Measurements from ENCODE around the gene THRAP3.

THRAP3 gene

GRCh38 chr1:36285443-36286101 lies 61.3 kb downstream of the THRAP3 start:
- no peaks in the 10 kb centered on the region for H3K9me3 ChIP-seq (ENCODE audit: control insufficient read depth, low read length)
- no peak overlapping the region for H3K27ac ChIP-seq
- no peak overlapping the region for H3K4me3 ChIP-seq (ENCODE audit: low read depth, low read length)
- H3K4me2 ChIP-seq (ENCODE audit: low read length), result no peak overlapping the region
- TF ChIP-seq, protein P1, sequence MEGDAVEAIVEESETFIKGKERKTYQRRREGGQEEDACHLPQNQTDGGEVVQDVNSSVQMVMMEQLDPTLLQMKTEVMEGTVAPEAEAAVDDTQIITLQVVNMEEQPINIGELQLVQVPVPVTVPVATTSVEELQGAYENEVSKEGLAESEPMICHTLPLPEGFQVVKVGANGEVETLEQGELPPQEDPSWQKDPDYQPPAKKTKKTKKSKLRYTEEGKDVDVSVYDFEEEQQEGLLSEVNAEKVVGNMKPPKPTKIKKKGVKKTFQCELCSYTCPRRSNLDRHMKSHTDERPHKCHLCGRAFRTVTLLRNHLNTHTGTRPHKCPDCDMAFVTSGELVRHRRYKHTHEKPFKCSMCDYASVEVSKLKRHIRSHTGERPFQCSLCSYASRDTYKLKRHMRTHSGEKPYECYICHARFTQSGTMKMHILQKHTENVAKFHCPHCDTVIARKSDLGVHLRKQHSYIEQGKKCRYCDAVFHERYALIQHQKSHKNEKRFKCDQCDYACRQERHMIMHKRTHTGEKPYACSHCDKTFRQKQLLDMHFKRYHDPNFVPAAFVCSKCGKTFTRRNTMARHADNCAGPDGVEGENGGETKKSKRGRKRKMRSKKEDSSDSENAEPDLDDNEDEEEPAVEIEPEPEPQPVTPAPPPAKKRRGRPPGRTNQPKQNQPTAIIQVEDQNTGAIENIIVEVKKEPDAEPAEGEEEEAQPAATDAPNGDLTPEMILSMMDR (IDR thresholded peaks at IDR 0.05), result peak; percentile 60
- no peak overlapping the region for H2AFZ ChIP-seq
- no peaks in the 10 kb centered on the region for H3K79me2 ChIP-seq
- H3K4me1 ChIP-seq, result no peaks in the 10 kb centered on the region
- no peaks in the 10 kb centered on the region for H3K27me3 ChIP-seq (ENCODE audit: control insufficient read depth, insufficient read depth, low read length)
- H3K9ac ChIP-seq, result no peak overlapping the region
- no peaks in the 10 kb centered on the region for H3K36me3 ChIP-seq (ENCODE audit: control insufficient read depth, insufficient read depth, low read length)

- no peaks in the 10 kb centered on the region for H3K36me3 ChIP-seq (ENCODE audit: control insufficient read depth, insufficient read depth, low read length)
- H3K9ac ChIP-seq, result no peak overlapping the region
- H3K27ac ChIP-seq, result no peak overlapping the region
- no peak overlapping the region for H3K4me2 ChIP-seq (ENCODE audit: low read length)
- no peak overlapping the region for H2AFZ ChIP-seq
- H3K9me3 ChIP-seq (ENCODE audit: control insufficient read depth, low read length), result no peaks in the 10 kb centered on the region
- H3K79me2 ChIP-seq, result no peaks in the 10 kb centered on the region
- no peak overlapping the region for H3K4me3 ChIP-seq (ENCODE audit: low read depth, low read length)
- TF ChIP-seq, protein P1 (IDR thresholded peaks at IDR 0.05), result no peak
- H3K27me3 ChIP-seq (ENCODE audit: control insufficient read depth, insufficient read depth, low read length), result no peaks in the 10 kb centered on the region
- no peaks in the 10 kb centered on the region for H3K4me1 ChIP-seq
Observed at GRCh38 chr1:36286802-36287201, 62.6 kb downstream of the THRAP3 start.

DNA sequence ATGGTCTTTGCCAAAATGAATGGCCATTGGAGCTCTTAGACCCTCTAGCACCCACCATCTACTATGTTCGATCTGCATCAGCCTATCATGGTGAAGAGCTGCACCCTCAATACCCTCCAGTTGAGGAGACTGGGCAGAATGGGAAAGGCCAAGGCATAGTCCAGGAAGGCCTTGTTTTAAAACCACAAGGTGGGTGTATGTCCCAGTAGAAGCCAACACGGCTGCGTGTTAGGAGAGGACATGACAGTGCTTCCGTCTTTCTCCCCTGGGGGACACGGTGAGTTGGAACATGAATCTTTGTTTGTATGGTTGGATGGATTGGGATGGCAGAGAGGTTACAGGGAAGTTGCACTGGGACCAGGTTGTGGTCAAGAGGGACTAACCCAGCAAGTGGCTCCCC lies 63.4 kb downstream of the THRAP3 start:
- H3K27ac ChIP-seq, result no peak overlapping the region
- no peak overlapping the region for H2AFZ ChIP-seq
- H3K27me3 ChIP-seq (ENCODE audit: control insufficient read depth, insufficient read depth, low read length), result no peaks in the 10 kb centered on the region
- no peaks in the 10 kb centered on the region for H3K79me2 ChIP-seq
- no peak overlapping the region for H3K4me2 ChIP-seq (ENCODE audit: low read length)
- no peaks in the 10 kb centered on the region for H3K36me3 ChIP-seq (ENCODE audit: control insufficient read depth, insufficient read depth, low read length)
- TF ChIP-seq, protein P1 (IDR thresholded peaks at IDR 0.05), result no peak
- no peaks in the 10 kb centered on the region for H3K4me1 ChIP-seq
- H3K9me3 ChIP-seq (ENCODE audit: control insufficient read depth, low read length), result no peaks in the 10 kb centered on the region
- H3K9ac ChIP-seq, result no peak overlapping the region
- H3K4me3 ChIP-seq (ENCODE audit: low read depth, low read length), result no peak overlapping the region

DNA sequence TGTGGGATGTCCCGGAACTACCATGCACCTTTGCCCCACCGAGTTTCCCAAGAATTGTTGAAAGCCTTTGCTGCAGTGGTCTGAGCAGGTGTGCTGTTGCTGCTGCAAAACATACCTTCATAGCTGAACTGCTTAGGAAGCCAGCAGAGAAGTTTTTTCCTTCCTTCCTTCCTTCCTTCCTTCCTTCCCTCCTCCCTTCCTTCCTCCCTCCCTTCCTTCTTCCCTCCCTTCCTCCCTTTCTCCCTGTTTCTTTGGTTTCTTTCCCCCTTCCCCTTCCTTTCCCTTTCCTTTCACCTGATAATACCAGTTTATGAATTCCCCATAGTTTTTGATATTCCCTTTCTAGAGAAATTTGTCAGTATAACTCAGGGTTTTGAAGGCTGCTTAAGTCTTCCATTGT lies 71.1 kb downstream of the THRAP3 start:
- Histone ChIP-seq H2AFZ (no peak overlapping the region), H3K9me3 (ENCODE audit: control insufficient read depth, low read length) (no peaks in the 10 kb centered on the region), H3K36me3 (ENCODE audit: control insufficient read depth, insufficient read depth, low read length) (no peaks in the 10 kb centered on the region), H3K4me1 (no peaks in the 10 kb centered on the region), H3K27ac (no peak overlapping the region), H3K79me2 (no peaks in the 10 kb centered on the region), H3K4me3 (ENCODE audit: low read depth, low read length) (no peak overlapping the region), H3K27me3 (ENCODE audit: control insufficient read depth, insufficient read depth, low read length) (no peaks in the 10 kb centered on the region), H3K9ac (no peak overlapping the region), H3K4me2 (ENCODE audit: low read length) (no peak overlapping the region)
- TF ChIP-seq, protein P1 (IDR thresholded peaks at IDR 0.05), result no peak

DNA sequence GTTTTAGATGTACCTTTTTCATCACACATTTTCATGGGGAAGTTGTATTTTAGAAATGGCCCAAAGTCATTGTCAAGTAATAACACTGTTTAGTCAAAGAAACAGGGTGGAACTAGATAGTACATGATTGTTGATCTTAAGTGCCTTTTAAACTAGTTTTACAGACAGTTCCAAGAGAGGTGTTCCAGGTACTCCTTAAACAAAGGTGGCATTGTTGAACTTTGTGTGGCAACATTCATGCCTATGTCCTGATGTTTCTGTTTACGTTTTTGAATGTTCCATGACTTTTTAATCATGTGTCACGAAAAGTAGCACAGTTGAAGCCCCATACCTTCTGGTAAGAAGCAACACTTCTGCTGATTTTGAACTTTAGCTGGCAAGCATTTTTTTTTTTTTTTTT lies 72.8 kb downstream of the THRAP3 start:
- Histone ChIP-seq H3K27ac (no peak overlapping the region), H2AFZ (no peak overlapping the region), H3K9me3 (ENCODE audit: control insufficient read depth, low read length) (no peaks in the 10 kb centered on the region), H3K9ac (no peak overlapping the region), H3K27me3 (ENCODE audit: control insufficient read depth, insufficient read depth, low read length) (no peaks in the 10 kb centered on the region), H3K4me3 (ENCODE audit: low read depth, low read length) (no peak overlapping the region), H3K36me3 (ENCODE audit: control insufficient read depth, insufficient read depth, low read length) (no peaks in the 10 kb centered on the region), H3K4me1 (no peaks in the 10 kb centered on the region), H3K4me2 (ENCODE audit: low read length) (no peak overlapping the region), H3K79me2 (no peaks in the 10 kb centered on the region)
- TF ChIP-seq, protein P1 (IDR thresholded peaks at IDR 0.05), result no peak
